Endodermal cell (in vitro differentiated cells): ENCODE data around the gene RBMXL2. TPM values are rescaled to one million over a fixed set of nuclear protein-coding genes. Genes with fewer than 3 reads are reported as not detected.
A peak's percentile ranks its signal among the peaks of the same experiment; 100 is the strongest.

Experiments
- DNase-seq: peaks from one replicate; pipeline ENCODE4 v3.0.0-alpha.2; 2017
- H3K27ac ChIP-seq: 2 replicates; pipeline ENCODE4 v1.5.1; 2013; ENCODE audit warnings: mild to moderate bottlenecking, low read depth, low read length, moderate library complexity
- H3K27me3 ChIP-seq: 2 replicates; pipeline ENCODE4 v1.6.1; 2013; ENCODE audit warnings: mild to moderate bottlenecking, low read length, moderate library complexity; ENCODE audit not compliant: insufficient read depth, control insufficient read depth, poor library complexity, severe bottlenecking
- H3K36me3 ChIP-seq: 2 replicates; pipeline ENCODE4 v1.7.0; 2013; ENCODE audit warnings: mild to moderate bottlenecking, low read length, moderate library complexity; ENCODE audit not compliant: control insufficient read depth, insufficient read depth
- H3K4me1 ChIP-seq: one replicate; pipeline ENCODE4 v1.7.0; 2013; ENCODE audit warnings: low read length; ENCODE audit not compliant: control insufficient read depth, insufficient read depth
- H3K4me3 ChIP-seq: 2 replicates; pipeline ENCODE4 v1.5.1; 2013; ENCODE audit warnings: mild to moderate bottlenecking, low read length, moderate library complexity
- H3K9ac ChIP-seq: 2 replicates; pipeline ENCODE4 v1.6.1; 2013; ENCODE audit warnings: mild to moderate bottlenecking, low read length, moderate library complexity; ENCODE audit not compliant: poor library complexity, severe bottlenecking; ENCODE audit errors: extremely low read depth
- H3K9me3 ChIP-seq: 2 replicates; pipeline ENCODE4 v1.6.1; 2013; ENCODE audit warnings: mild to moderate bottlenecking, low read length, moderate library complexity; ENCODE audit not compliant: control insufficient read depth
- H3K27ac Mint-ChIP-seq: 2 replicates; pipeline ENCODE4 v1.8.0; 2020; ENCODE audit warnings: mixed read lengths
- H3K27me3 Mint-ChIP-seq: 2 replicates; pipeline ENCODE4 v1.8.0; 2021; ENCODE audit warnings: mild to moderate bottlenecking, mixed read lengths; ENCODE audit not compliant: insufficient read depth
- H3K36me3 Mint-ChIP-seq: 2 replicates; pipeline ENCODE4 v1.8.0; 2020; ENCODE audit warnings: low read depth, mixed read lengths
- H3K4me1 Mint-ChIP-seq: 2 replicates; pipeline ENCODE4 v1.8.0; 2020; ENCODE audit warnings: mixed read lengths
- H3K4me3 Mint-ChIP-seq: 2 replicates; pipeline ENCODE4 v1.8.0; 2020; ENCODE audit warnings: mild to moderate bottlenecking, moderate library complexity, mixed read lengths
- H3K9me3 Mint-ChIP-seq: 2 replicates; pipeline ENCODE4 v1.8.0; 2020; ENCODE audit warnings: mild to moderate bottlenecking, mixed read lengths
- CTCF ChIP-seq: fragments of 200-600 bp; sonication (generic); conservative IDR thresholded peaks from 2 replicates; pipeline ENCODE4 v1.5.0; 2021; ENCODE audit warnings: antibody characterized with exemption, mild to moderate bottlenecking
- WGBS, 2 experiments: methylation state at CpG; one replicate each; pipeline versions ENCODE4 v1.1.5 to v1.1.7; 2013; ENCODE audit warnings: missing lambda C conversion rate in 2 of 2, mixed read lengths in 1 of 2; ENCODE audit not compliant: insufficient coverage in 1 of 2, insufficient read length in 1 of 2; 5-methylcytosine and 5-hydroxymethylcytosine counted together
- total RNA-seq, 2 donors: library from RNA; stranded (reverse); fragmentation: NEBNext Ultra II Directional in 1 of 2; extraction: Animal tissue kit (Norgen Biotek cat#: 25700) in 1 of 2; gene quantifications; 2 replicates in 1 of 2; 3 replicates in 1 of 2; pipeline ENCODE4 v1.2.1, GENCODE V29; 2021

RBMXL2 gene
- total RNA-seq, 2 donors from 2014 or later = 0.18 TPM; not detected in 1

DNA sequence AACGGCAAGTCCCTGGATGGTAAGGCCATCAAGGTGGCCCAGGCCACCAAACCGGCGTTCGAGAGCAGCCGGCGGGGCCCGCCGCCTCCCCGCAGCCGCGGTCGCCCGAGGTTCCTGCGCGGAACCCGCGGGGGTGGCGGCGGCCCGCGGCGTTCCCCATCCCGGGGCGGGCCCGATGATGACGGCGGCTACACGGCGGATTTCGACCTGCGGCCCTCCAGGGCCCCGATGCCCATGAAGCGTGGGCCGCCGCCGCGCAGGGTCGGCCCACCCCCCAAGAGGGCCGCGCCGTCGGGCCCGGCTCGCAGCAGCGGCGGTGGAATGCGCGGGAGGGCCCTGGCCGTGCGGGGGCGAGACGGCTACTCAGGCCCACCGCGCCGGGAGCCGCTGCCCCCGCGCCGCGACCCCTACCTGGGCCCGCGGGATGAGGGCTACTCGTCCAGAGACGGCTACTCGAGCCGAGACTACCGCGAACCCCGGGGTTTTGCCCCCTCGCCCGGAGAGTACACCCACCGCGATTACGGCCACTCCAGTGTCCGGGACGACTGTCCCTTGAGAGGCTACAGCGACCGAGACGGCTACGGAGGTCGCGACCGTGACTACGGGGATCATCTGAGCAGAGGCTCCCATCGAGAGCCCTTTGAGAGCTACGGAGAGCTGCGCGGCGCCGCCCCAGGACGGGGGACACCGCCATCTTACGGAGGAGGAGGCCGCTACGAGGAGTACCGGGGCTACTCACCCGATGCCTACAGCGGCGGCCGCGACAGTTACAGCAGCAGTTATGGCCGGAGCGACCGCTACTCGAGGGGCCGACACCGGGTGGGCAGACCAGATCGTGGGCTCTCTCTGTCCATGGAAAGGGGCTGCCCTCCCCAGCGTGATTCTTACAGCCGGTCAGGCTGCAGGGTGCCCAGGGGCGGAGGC is 792 bp downstream of the RBMXL2 start:
- no peaks in the 10 kb centered on the region for H3K36me3 ChIP-seq
- no peak overlapping the region for H3K27ac Mint-ChIP-seq
- no peak for DNase-seq
- peaks cover 1% of the 10 kb centered on the region for H3K27me3 ChIP-seq
- no peaks in the 10 kb centered on the region for H3K36me3 Mint-ChIP-seq
- 97 to 98% methylated on average over 46 to 111 of the region's 111 CpGs for WGBS, 2 experiments
- H3K4me1 Mint-ChIP-seq = no peaks in the 10 kb centered on the region
- peaks cover 6% of the 10 kb centered on the region for H3K9me3 Mint-ChIP-seq
- H3K4me3 ChIP-seq = no peak overlapping the region
- H3K27me3 Mint-ChIP-seq = no peaks in the 10 kb centered on the region
- no peaks in the 10 kb centered on the region for H3K9me3 ChIP-seq
- no peak overlapping the region for H3K4me3 Mint-ChIP-seq
- no peak for TF ChIP-seq CTCF
- H3K27ac ChIP-seq = no peak overlapping the region
- H3K9ac ChIP-seq = no peak overlapping the region
- no peaks in the 10 kb centered on the region for H3K4me1 ChIP-seq

GRCh38 chr11:7098235-7098832 is 9.5 kb downstream of the RBMXL2 start:
- peak; percentile 87 for TF ChIP-seq CTCF
- Mint-ChIP-seq H3K36me3 (no peaks in the 10 kb centered on the region), H3K27me3 (peaks cover 2% of the 10 kb centered on the region), H3K9me3 (no peaks in the 10 kb centered on the region), H3K4me1 (no peaks in the 10 kb centered on the region), H3K4me3 (no peak overlapping the region), H3K27ac (no peak overlapping the region)
- 11% methylated on average over 2 of the region's 2 CpGs; no CpG with 5 or more reads in 1 of the 2 experiments for WGBS, 2 experiments
- Histone ChIP-seq H3K36me3 (no peaks in the 10 kb centered on the region), H3K4me3 (no peak overlapping the region), H3K4me1 (no peaks in the 10 kb centered on the region), H3K27me3 (peaks cover 18% of the 10 kb centered on the region), H3K27ac (no peak overlapping the region), H3K9me3 (no peaks in the 10 kb centered on the region), H3K9ac (no peak overlapping the region)
- no peak for DNase-seq

GRCh38 chr11:7115780-7116179 is 27.0 kb downstream of the RBMXL2 start:
- H3K9ac ChIP-seq = no peak overlapping the region
- no peak overlapping the region for H3K4me3 ChIP-seq
- no CpG with 5 or more reads among the region's 1 CpG for WGBS, 2 experiments
- Mint-ChIP-seq H3K9me3 (no peaks in the 10 kb centered on the region), H3K27me3 (no peaks in the 10 kb centered on the region), H3K4me1 (peaks cover 2% of the 10 kb centered on the region), H3K4me3 (no peak overlapping the region), H3K36me3 (no peaks in the 10 kb centered on the region), H3K27ac (no peak overlapping the region)
- no peak for DNase-seq
- H3K9me3 ChIP-seq = no peaks in the 10 kb centered on the region
- TF ChIP-seq CTCF = no peak
- no peaks in the 10 kb centered on the region for H3K27me3 ChIP-seq
- H3K27ac ChIP-seq = no peak overlapping the region
- H3K4me1 ChIP-seq = no peaks in the 10 kb centered on the region
- H3K36me3 ChIP-seq = no peaks in the 10 kb centered on the region
